HCT116 (cell line): ENCODE data around the gene KLF3. TPM values are rescaled to one million over a fixed set of nuclear protein-coding genes. Genes with fewer than 3 reads are reported as not detected.

ENCODE experiments used
- ATAC-seq: fragments of 200-7000 bp; cut with Tn5 transposase; 2 replicates; pipeline ENCODE4 v1.9.1; 2020; ENCODE audit warnings: mild to moderate bottlenecking, moderate library complexity
- BruUV-seq: library from RNA; stranded (reverse); fragments of 400-500 nt; replicated peaks from 2 replicates; lab custom pipeline; 2021; lab: Mats Ljungman, UMichigan
- CTCF ChIA-PET: fragments of 300-600 bp; sonication (Branson Sonifier 250); formaldehyde crosslinking; loops from one replicate; lab custom pipeline; 2021; ENCODE audit warnings: antibody characterized with exemption; lab: Charles Lee
- POLR2A ChIA-PET: fragments of 300-600, 350-600 bp; sonication (Branson Sonifier 250); formaldehyde crosslinking; loops from one replicate; lab custom pipeline; 2021; ENCODE audit warnings: antibody characterized with exemption; lab: Charles Lee
- RAD21 ChIA-PET, 2 experiments: fragments of 300-600 bp; sonication (Branson Sonifier 250); formaldehyde crosslinking; loops; one replicate each; lab custom pipeline; 2023; ENCODE audit warnings: low total read pairs in 2 of 2; ENCODE audit not compliant: uncharacterized antibody in 2 of 2, unreplicated experiment in 2 of 2, low non-redundant PET in 1 of 2; lab: Charles Lee
- DNase-seq: peaks from one replicate; pipeline ENCODE4 v3.0.0-alpha.2; 2010; ENCODE audit warnings: low read depth, low spot score
- H2AFZ ChIP-seq: fragments of 200-600 bp; shearing (Covaris generic), sonication (generic); 2 replicates; pipeline ENCODE4 v1.6.1; 2017; ENCODE audit warnings: low read depth, mixed run types, mixed read lengths, antibody characterized with exemption, low read length; ENCODE audit not compliant: poor library complexity, severe bottlenecking
- H3K27ac ChIP-seq: 2 replicates; pipeline ENCODE4 v1.5.1; 2012; ENCODE audit warnings: low read depth, low read length
- H3K27me3 ChIP-seq: fragments of 200-600 bp; sonication (generic); 2 replicates; pipeline ENCODE4 v1.6.1; 2016; ENCODE audit warnings: mixed run types, low read length, mixed read lengths; ENCODE audit not compliant: insufficient read depth
- H3K36me3 ChIP-seq, 2 experiments: fragments of 200-500 bp in 1 of 2; fragments of 200-600 bp in 1 of 2; sonication (Bioruptor generic) in 1 of 2; sonication (generic) in 1 of 2; 2 replicates each; pipeline versions ENCODE4 v1.5.1 to v1.6.1; 2014 to 2016; ENCODE audit warnings: low read length in 2 of 2, inconsistent platforms in 1 of 2, mixed read lengths in 1 of 2, mixed run types in 1 of 2; ENCODE audit not compliant: insufficient read depth in 2 of 2, control insufficient read depth in 1 of 2
- H3K4me1 ChIP-seq, 2 experiments: fragments of 200-600 bp in 1 of 2; sonication (generic) in 1 of 2; 2 replicates each; pipeline versions ENCODE4 v1.5.1 to v1.6.1; 2012 to 2017; ENCODE audit warnings: low read length in 2 of 2, inconsistent platforms in 1 of 2, mild to moderate bottlenecking in 1 of 2, mixed read lengths in 1 of 2, mixed run types in 1 of 2, moderate library complexity in 1 of 2; ENCODE audit not compliant: insufficient read depth in 2 of 2, control insufficient read depth in 1 of 2
- H3K4me2 ChIP-seq: fragments of 200-600 bp; sonication (generic); 2 replicates; pipeline ENCODE4 v1.6.1; 2017; ENCODE audit warnings: mixed run types, low read length, mixed read lengths
- H3K4me3 ChIP-seq, 2 experiments: fragments of 200-600 bp in 1 of 2; sonication (generic) in 1 of 2; replicated peaks in 1 of 2; 2 replicates each; pipeline ENCODE4 v1.5.1; 2011 to 2016; ENCODE audit warnings: low read length in 2 of 2, control low read depth in 1 of 2, low read depth in 1 of 2, mild to moderate bottlenecking in 1 of 2, mixed read lengths in 1 of 2, mixed run types in 1 of 2
- H3K79me2 ChIP-seq: fragments of 200-600 bp; sonication (generic); 2 replicates; pipeline ENCODE4 v1.6.1; 2017; ENCODE audit warnings: mild to moderate bottlenecking, mixed run types, low read length, moderate library complexity, mixed read lengths; ENCODE audit not compliant: insufficient read depth
- H3K9ac ChIP-seq: fragments of 200-600 bp; sonication (generic); 2 replicates; pipeline ENCODE4 v1.6.1; 2016; ENCODE audit warnings: low read length, mixed read lengths
- H3K9me2 ChIP-seq: fragments of 200-600 bp; sonication (generic), shearing (Covaris generic); 2 replicates; pipeline ENCODE4 v1.6.1; 2017; ENCODE audit warnings: mixed run types, mild to moderate bottlenecking, moderate library complexity; ENCODE audit not compliant: insufficient read depth
- H3K9me3 ChIP-seq, 2 experiments: fragments of 200-500 bp in 1 of 2; fragments of 200-600 bp in 1 of 2; sonication (Bioruptor generic) in 1 of 2; sonication (generic) in 1 of 2; 2 replicates each; pipeline ENCODE4 v1.6.1; 2014 to 2017; ENCODE audit warnings: low read length in 2 of 2, mixed read lengths in 2 of 2, inconsistent platforms in 1 of 2, low read depth in 1 of 2, mild to moderate bottlenecking in 1 of 2, mixed run types in 1 of 2, moderate library complexity in 1 of 2; ENCODE audit not compliant: control insufficient read depth in 1 of 2, insufficient read depth in 1 of 2
- H4K20me1 ChIP-seq: fragments of 200-600 bp; sonication (generic), shearing (Covaris generic); 2 replicates; pipeline ENCODE4 v1.6.1; 2017; ENCODE audit warnings: mixed run types, mild to moderate bottlenecking, moderate library complexity; ENCODE audit not compliant: insufficient read depth
- CEBPB ChIP-seq: IDR thresholded peaks from 2 replicates; pipeline ENCODE4 v1.6.1; 2012; ENCODE audit warnings: low read depth
- EZH2phosphoT487 ChIP-seq: fragments of 200-600 bp; IDR thresholded peaks from 2 replicates; pipeline ENCODE4 v1.6.1; 2018; ENCODE audit warnings: antibody characterized with exemption, borderline replicate concordance
- MAX ChIP-seq: IDR thresholded peaks from 2 replicates; pipeline ENCODE4 v1.6.1; 2012
- REST ChIP-seq: IDR thresholded peaks from 2 replicates; pipeline ENCODE4 v1.6.1; 2012; ENCODE audit warnings: low read depth
- SIN3A ChIP-seq: IDR thresholded peaks from 2 replicates; pipeline ENCODE4 v1.6.1; 2012; ENCODE audit warnings: low read depth
- TCF7L2 ChIP-seq: IDR thresholded peaks from 2 replicates; pipeline ENCODE4 v1.7.0; 2011; ENCODE audit warnings: borderline replicate concordance, inconsistent platforms; ENCODE audit not compliant: insufficient read depth, insufficient read length; ENCODE audit errors: extremely low read depth
- ZNF274 ChIP-seq: fragments of 200-500 bp; sonication (Bioruptor generic); IDR thresholded peaks from 2 replicates; pipeline ENCODE4 v1.6.1; 2014; ENCODE audit warnings: mild to moderate bottlenecking, low read depth, low read length, inconsistent platforms
- intact Hi-C: fragments of 100-400 bp; cut with micrococcal nuclease; formaldehyde crosslinking; loops from 2 replicates; pipeline ENCODE4 v1.10.0; 2022
- total RNA-seq: library from RNA; stranded (reverse); gene quantifications from one replicate; pipeline ENCODE4 v1.2.1, GENCODE V29; 2021; ENCODE audit not compliant: unreplicated experiment
- TF ChIP-seq, protein P1 (sequence below), 3 experiments: fragments of 200-600 bp in 1 of 3; sonication (generic) in 1 of 3; IDR thresholded peaks in 2 of 3; conservative IDR thresholded peaks in 1 of 3; 2 replicates each; pipeline ENCODE4 v1.5.1; 2012 to 2017; ENCODE audit warnings: low read depth in 2 of 3, low read length in 2 of 3, antibody characterized with exemption in 1 of 3, borderline replicate concordance in 1 of 3, control low read depth in 1 of 3, mild to moderate bottlenecking in 1 of 3, mixed read lengths in 1 of 3, mixed run types in 1 of 3, moderate library complexity in 1 of 3; ENCODE audit not compliant: insufficient read depth in 1 of 3
- TF ChIP-seq, protein P2 (sequence below): IDR thresholded peaks from 2 replicates; pipeline ENCODE4 v1.6.1; 2011; ENCODE audit warnings: mild to moderate bottlenecking, low read length, moderate library complexity; ENCODE audit not compliant: insufficient replicate concordance; ENCODE audit errors: extremely low read depth

Gene KLF3
- total RNA-seq, 1 experiment from 2014 or later = 44.2 TPM

DNA sequence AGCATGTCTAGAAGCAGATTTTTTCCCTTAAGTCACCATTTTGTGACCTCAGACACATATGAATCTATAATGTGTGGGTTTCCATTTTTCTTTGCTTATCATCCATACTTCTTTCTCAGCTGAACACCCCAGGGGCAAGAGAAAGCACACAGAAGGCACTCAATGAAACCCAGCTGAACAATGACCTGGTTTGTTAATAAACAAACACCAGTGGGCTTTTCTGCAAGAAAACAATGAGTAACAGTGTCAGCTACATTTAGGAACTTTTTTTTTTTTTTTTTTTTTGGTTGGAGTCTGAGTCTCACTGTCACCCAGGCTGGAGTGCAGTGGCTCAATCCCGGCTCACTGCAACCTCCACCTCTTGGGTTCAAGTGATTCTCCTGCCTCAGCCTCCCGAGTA lies 40.7 kb upstream of the KLF3 start:
- Histone ChIP-seq H3K4me2 (no peak overlapping the region), H3K27me3 (no peaks in the 10 kb centered on the region), H3K36me3 (no peaks in the 10 kb centered on the region), H3K9me2 (no peaks in the 10 kb centered on the region), H3K4me3 (no peak overlapping the region), H3K27ac (no peak overlapping the region), H3K9ac (no peak overlapping the region), H3K79me2 (no peaks in the 10 kb centered on the region), H4K20me1 (no peaks in the 10 kb centered on the region), H2AFZ (no peak overlapping the region), H3K9me3 (no peaks in the 10 kb centered on the region), H3K4me1 (peaks cover 17 to 23% of the 10 kb centered on the region in 2 experiments)
- intact Hi-C loops = no loop called here
- DNase-seq (no peak), ATAC-seq (no peak)
- BruUV-seq = no TSS peak
- no peak for TF ChIP-seq CEBPB
- no peak for TF ChIP-seq TCF7L2
- TF ChIP-seq REST = no peak
- no peak for TF ChIP-seq ZNF274
- no peak for TF ChIP-seq MAX
- TF ChIP-seq SIN3A = no peak
- no peak for TF ChIP-seq EZH2phosphoT487
- TF ChIP-seq, protein P1, sequence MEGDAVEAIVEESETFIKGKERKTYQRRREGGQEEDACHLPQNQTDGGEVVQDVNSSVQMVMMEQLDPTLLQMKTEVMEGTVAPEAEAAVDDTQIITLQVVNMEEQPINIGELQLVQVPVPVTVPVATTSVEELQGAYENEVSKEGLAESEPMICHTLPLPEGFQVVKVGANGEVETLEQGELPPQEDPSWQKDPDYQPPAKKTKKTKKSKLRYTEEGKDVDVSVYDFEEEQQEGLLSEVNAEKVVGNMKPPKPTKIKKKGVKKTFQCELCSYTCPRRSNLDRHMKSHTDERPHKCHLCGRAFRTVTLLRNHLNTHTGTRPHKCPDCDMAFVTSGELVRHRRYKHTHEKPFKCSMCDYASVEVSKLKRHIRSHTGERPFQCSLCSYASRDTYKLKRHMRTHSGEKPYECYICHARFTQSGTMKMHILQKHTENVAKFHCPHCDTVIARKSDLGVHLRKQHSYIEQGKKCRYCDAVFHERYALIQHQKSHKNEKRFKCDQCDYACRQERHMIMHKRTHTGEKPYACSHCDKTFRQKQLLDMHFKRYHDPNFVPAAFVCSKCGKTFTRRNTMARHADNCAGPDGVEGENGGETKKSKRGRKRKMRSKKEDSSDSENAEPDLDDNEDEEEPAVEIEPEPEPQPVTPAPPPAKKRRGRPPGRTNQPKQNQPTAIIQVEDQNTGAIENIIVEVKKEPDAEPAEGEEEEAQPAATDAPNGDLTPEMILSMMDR (IDR thresholded peaks at IDR 0.05 in 2 of 3, conservative IDR thresholded peaks at IDR 0.05 in 1 of 3; ENCODE audit: borderline replicate concordance in 1 of 3, insufficient read depth in 1 of 3, low read depth in 2 of 3, low read length in 2 of 3) = no peak
- TF ChIP-seq, protein P2, sequence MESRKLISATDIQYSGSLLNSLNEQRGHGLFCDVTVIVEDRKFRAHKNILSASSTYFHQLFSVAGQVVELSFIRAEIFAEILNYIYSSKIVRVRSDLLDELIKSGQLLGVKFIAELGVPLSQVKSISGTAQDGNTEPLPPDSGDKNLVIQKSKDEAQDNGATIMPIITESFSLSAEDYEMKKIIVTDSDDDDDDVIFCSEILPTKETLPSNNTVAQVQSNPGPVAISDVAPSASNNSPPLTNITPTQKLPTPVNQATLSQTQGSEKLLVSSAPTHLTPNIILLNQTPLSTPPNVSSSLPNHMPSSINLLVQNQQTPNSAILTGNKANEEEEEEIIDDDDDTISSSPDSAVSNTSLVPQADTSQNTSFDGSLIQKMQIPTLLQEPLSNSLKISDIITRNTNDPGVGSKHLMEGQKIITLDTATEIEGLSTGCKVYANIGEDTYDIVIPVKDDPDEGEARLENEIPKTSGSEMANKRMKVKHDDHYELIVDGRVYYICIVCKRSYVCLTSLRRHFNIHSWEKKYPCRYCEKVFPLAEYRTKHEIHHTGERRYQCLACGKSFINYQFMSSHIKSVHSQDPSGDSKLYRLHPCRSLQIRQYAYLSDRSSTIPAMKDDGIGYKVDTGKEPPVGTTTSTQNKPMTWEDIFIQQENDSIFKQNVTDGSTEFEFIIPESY = no peak
- POLR2A ChIA-PET = no interaction called here
- RAD21 ChIA-PET = no interaction called here
- CTCF ChIA-PET = no interaction called here
